ENCODE measurements around the gene SERPINA1.
"Not testable (repeated sequence)": the region's sequence is repeated elsewhere in the genome, so short reads cannot be mapped to it uniquely, and the experiment has no call there.

Gene SERPINA1

DNA sequence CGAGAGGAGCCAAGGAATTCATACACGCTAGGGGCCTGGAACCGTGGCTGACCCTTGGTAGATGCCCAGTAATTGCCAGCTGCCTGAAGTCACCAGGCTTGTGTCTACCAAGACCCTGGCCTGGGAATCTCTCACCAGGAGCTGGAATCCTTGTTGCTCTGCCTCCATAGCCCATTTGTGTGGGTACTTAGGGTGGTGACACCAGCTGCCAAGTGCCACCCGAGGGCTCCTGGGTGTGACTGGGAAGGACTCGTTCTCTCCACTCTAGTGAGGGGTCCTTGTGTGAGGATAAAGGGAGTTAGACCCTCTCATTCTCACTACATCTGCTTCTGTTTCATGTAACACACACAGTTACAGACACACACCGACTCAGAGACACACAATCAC is 17.9 kb downstream of the SERPINA1 start:
- DNase-seq (ENCODE audit: low spot score): no peak
- no peak for FAIRE-seq

DNA sequence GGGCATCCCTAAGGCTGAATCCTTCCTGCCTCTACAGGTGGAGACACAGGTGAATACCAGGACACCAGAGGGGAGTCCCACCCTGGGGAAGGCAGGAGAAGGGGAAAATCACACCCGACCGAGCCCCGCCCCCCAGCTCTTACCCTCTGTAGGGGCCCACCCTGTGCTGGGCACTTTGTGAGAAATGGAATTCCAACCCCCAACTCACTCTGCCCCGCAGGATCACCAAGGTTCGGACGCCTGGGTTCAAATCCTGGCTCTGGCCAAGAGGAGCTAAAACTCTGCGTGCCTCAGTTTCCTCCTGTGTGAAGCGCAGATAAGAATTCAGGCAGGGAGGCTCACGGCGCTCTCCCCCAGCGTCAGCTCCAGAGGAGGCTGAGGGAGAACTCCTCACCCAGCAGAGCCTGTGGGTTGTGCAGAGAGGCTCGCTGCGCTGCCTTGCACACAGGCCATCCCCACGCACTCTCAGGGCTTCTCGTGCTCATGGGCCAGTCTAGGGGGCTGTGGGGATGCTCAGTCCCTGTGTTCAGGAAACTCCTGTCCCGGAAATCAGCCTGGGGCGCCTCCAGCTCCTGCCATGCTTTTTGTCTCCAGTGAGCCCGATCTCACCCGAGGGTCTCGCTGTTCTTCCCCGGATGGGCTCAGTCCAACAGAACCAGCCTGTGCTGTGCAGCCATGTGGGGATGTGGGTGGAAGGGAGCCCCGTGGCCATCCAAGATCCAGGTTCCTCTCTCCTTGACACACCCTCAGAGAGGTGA is 18.5 kb downstream of the SERPINA1 start:
- DNase-seq (ENCODE audit: low spot score); FAIRE-seq: not testable (repeated sequence)

DNA sequence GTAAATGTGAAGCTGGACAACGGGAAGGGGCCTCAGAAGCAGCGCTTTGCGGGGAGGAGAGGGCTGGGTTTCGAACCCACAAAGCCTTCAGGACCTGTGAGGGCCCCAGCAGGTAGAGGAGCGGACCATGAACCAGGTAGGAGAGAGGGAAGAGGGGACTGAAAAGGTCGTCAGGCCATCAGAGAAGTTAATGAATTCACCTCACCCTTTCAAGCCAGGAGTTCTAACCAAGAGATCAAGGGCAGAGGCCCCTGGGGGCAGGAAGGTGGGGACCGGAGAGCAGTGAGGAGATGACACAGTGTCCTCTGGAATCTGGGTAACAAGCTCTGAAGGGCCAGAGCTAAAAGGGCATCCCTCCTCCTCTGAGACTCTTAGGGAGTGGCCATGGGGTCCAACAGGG is 19.4 kb downstream of the SERPINA1 start:
- FAIRE-seq (no peak), DNase-seq (ENCODE audit: low spot score) (no peak)

DNA sequence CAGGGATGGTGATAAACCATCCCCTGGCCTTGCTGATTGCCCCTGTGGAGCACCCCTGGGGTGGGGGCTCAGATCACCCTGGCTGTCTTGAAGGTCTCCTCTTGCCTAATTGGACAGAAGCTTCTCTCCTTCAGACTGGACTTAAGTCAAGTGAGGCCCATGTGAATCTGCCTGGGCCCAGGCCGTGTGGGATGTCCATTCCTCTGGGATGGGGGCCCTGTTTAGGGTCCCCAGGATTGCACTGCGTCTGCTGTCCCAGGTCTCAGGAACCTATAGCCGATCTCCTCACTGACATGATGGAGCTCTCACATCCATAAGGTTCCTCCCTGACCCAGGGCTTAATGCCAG is 20.2 kb downstream of the SERPINA1 start:
- no peak for FAIRE-seq
- DNase-seq (ENCODE audit: low spot score): no peak

DNA sequence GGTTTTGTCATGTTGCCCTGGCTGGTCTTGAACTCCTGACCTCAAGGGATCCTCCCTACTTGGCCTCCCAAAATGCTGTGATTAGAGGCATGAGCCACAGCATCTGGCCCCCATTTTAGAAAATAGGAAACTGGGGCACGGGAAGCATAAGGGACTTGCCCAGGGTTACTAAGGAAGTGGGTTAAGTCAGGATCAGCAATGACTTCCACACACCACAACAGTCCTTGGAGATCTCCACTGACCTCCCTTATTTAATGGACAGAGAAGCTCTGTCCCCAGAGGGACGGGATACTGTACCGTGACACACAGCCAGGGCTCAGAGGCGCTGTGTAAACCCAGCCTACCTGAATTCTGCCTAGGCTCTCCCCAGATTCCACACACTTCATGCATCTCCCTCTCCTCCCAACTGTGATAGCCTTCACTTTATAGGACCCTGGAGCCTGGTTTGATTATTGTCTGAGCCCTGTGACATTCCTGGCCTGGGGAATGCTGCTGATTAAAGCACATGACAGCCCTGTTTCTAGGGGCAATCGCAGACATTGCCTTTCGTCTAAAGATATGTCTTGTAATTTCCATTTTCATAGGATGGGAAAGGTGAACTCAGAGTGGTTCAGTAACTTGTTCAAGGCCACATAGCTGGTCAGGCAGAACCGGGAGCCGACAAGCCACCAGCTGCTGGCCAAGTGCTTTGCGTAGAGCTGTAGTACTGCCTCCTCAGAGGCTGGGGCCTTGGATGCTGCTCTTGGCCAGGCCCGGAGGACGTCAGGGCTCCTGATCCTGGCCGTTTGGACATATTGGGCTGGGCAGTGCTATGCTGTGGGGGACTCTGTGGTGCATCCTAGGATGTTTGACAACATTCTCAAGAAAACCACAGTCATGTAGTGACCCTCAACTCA is 20.8 kb downstream of the SERPINA1 start:
- DNase-seq (ENCODE audit: low spot score): no peak
- FAIRE-seq: no peak

- no peak for FAIRE-seq
- DNase-seq (ENCODE audit: low spot score): no peak
Measured at GRCh38 chr14:94366146-94366915, 22.1 kb downstream of the SERPINA1 start, which contains the start of gene SERPINA2. SERPINA2 (minus strand) TSS chr14:94366698.

- no peak for FAIRE-seq
Measured at GRCh38 chr14:94365624-94366023, 22.8 kb downstream of the SERPINA1 start.

DNA sequence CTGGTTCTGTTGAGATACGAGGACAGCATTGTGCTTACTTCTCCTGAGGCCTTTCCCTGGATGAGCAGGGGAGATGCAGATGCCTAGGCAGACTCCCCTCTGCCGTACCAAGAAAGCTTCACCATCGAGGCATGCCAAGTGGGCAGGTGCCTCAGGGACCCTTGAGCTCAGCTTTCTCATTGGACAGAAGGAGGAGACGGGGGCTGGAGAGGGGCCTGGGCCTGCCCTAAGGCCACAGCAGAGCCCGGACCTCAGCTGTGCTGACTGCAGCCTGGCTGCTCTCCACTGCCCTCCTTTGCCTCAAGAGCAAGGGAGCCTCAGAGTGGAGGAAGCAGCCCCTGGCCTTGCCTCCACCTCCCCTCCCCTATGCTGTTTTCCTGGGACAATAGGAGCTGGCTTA is 23.4 kb downstream of the SERPINA1 start:
- FAIRE-seq (no peak), DNase-seq (ENCODE audit: low spot score) (no peak)

More at GRCh38 chr14:94365624-94366023, 22.8 kb downstream of the SERPINA1 start:
- no peak for DNase-seq (ENCODE audit: low spot score)

- FAIRE-seq: no peak
- no peak for DNase-seq (ENCODE audit: low spot score)
Measured at GRCh38 chr14:94364037-94364436, 24.4 kb downstream of the SERPINA1 start.

GRCh38 chr14:94363151-94363624 is 25.2 kb downstream of the SERPINA1 start:
- no peak for FAIRE-seq
- DNase-seq (ENCODE audit: low spot score): no peak

DNA sequence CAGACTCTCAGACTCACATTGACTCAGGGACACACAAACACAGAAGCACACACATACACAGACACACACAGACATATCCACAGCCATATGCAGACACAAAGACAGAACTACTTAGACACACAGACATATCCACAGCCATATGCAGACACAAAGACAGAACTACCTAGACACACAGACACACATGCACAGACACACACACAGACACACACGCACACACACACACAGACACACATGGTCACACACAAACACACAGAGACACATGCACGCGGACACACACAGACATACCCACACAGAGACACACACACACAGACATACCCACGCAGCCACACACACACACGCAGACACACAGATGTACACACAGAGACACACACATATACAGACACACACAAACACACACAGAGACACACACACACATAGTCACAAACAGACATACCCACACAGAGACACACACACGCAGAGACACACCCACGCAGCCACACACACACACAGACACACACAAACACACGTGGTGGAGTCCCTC is 25.7 kb downstream of the SERPINA1 start:
- DNase-seq (ENCODE audit: low spot score): no peak
- FAIRE-seq: no peak

DNA sequence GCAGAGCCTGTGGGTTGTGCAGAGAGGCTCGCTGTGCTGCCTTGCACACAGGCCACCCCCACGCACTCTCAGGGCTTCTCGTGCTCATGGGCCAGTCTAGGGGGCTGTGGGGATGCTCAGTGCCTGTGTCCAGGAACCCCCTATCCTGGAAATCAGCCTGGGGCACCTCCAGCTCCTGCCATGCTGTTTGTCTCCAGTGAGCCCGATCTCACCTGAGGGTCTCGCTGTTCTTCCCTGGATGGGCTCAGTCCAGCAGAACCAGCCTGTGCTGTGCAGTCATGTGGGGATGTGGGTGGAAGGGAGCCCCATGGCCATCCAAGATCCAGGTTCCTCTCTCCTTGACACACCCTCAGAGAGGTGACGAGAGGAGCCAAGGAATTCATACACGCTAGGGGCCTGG is 26.7 kb downstream of the SERPINA1 start:
- FAIRE-seq: no peak
- no peak for DNase-seq (ENCODE audit: low spot score)

DNA sequence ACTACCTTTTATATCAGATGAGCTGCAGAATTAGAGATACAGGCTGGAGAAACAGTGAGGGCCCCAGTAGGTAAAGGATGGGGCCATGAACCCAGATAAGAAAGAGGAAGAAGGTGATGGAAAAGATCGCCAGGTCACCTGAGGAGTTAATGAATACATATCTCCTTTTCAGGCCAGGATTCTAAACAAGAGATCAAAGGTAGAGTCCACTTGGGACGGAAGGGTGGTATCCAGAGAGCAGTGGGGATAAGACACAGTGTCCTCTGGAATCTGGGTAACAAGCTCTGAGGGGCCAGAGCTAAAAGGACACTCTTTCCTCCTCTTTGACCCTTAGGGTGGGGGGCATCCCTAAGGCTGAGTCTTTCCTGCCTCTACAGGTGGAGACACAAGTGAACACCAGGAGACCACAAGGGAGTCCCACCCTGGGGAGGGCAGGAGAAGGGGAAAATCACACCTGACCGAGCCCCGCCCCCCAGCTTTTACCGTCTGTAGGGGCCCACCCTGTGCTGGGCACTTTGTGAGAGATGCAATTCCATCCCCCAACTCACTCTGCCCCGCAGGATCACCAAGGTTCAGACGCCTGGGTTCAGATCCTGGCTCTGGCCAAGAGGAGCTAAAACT is 27.3 kb downstream of the SERPINA1 start:
- FAIRE-seq (no peak), DNase-seq (ENCODE audit: low spot score) (no peak)

- FAIRE-seq: no peak
Measured at GRCh38 chr14:94357166-94357565, 31.2 kb downstream of the SERPINA1 start.

DNA sequence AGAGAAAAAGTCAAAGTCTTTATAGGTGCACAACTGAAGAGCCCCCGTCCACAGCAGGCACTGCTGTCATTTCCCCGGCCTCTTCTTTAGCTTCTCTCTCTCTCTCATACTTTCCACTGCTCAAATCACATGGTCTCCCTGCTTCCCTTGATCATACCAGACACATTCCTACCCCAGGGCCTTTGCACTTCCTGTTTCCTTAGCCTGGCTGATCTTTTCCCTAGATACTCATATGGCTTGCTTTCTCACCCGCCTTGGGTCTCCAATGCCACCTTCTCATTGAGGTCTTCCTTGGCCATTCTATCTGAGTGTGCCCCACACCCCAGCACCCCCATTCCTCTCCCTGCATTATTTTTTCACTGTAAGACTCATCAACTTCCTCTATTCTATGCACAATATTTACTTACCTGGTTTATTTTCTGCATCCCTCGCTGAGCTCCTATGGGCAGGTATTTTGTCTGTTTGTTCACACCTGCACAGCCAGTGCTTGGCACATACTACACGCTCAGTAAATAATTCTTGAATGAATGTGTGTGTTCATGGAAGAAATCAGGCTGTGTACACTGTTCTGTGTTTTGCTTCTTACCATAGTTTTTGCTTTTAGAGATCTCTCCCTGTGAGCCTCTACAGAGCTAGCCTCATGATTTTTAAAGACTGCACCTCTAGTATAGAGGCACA is 31.9 kb downstream of the SERPINA1 start:
- DNase-seq (ENCODE audit: low spot score): no peak
- FAIRE-seq: no peak

More at GRCh38 chr14:94357166-94357565, 31.2 kb downstream of the SERPINA1 start:
- DNase-seq (ENCODE audit: low spot score): no peak

DNA sequence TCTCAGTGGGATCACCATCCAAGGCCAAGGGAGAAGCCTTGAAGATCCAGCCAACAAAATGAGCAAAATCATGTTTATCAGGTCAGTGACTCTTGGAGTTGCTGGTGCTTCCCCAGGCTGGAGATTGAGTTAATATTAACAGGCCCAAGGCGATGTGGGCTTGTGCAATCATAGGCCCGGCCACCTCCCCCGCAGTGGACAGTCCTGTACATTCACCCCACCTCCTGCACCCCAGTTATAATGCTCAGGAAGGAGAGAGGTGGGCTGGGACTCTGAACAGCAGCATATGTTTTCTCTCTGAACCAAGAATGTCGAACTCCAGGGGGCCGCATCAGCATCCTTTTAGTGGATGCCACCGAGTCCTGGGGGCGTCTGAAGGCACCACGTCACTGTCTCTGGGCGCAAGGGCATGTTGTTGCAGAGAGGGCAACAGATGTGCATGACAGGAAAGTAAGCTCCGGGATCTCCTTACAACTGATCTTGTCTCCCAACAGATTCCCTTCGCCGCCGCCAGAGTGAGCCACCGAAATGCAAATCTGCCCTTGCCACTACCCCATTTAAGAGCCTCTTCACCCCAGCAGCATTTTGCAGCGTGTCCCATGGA is 33.1 kb downstream of the SERPINA1 start:
- FAIRE-seq (peak; percentile 32), DNase-seq (ENCODE audit: low spot score) (peak; percentile 61)

GRCh38 chr14:94354638-94355185 is 33.7 kb downstream of the SERPINA1 start:
- DNase-seq (ENCODE audit: low spot score) (no peak), FAIRE-seq (no peak)

GRCh38 chr14:94354190-94354589 is 34.2 kb downstream of the SERPINA1 start:
- not testable (repeated sequence) for FAIRE-seq; DNase-seq (ENCODE audit: low spot score)

DNA sequence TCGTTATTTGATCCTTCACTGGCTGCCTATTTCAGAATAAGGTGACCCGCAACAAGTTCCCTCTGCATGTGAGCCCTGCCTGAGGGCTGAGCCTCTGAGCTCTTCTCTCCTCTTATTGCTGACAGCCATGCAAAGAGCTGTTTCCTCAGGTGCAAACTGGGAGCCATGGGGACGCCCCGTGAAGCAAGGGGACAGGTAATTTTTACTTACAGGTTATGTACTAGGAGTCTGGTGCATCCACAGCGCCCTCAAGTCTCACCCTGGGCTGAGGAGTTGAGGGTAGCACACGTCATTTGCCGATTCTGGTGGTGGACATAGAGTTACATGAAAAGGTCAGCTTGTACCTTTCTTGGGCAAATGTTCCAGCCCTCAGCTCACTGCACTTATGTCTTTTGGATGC is 39.1 kb downstream of the SERPINA1 start:
- no peak for FAIRE-seq
- DNase-seq (ENCODE audit: low spot score): no peak

GRCh38 chr14:94348836-94349235 is 39.6 kb downstream of the SERPINA1 start:
- DNase-seq (ENCODE audit: low spot score) (no peak), FAIRE-seq (no peak)
